NCI-H2196 treated with DMSO at 0.1 percent for 48 hours (cell line): Measurements from ENCODE around the gene SERAC1.

Experiments used
- DNase-seq: peaks from one replicate; lab custom pipeline; 2025; ENCODE audit not compliant: unreplicated experiment; lab: John Stamatoyannopoulos, UW

Gene SERAC1

GRCh38 chr6:158060455-158061360 is 107.4 kb downstream of the SERAC1 start:
- DNase-seq = peak; percentile 47
